Epithelial cell of esophagus (primary cell): Measurements from ENCODE around the gene ATAD5.
A peak's percentile ranks its signal among the peaks of the same experiment; 100 is the strongest.

ENCODE experiments used
- DNase-seq: peaks from one replicate; pipeline ENCODE4 v3.0.0; 2010; ENCODE audit warnings: low read depth
- H3K4me3 ChIP-seq: 2 replicates; pipeline ENCODE4 v1.5.1; 2011; ENCODE audit warnings: mild to moderate bottlenecking, low read length, control low read depth
- CTCF ChIP-seq: IDR thresholded peaks from 2 replicates; pipeline ENCODE4 v1.5.1; 2011; ENCODE audit warnings: low read depth, mild to moderate bottlenecking, low read length, control low read depth, inconsistent platforms; ENCODE audit not compliant: insufficient read depth; ENCODE audit errors: missing control alignments

The ATAD5 gene

GRCh38 chr17:30913955-30914354, 82.2 kb downstream of the ATAD5 start:
- H3K4me3 ChIP-seq: no peak overlapping the region
- no peak for DNase-seq
- no peak for TF ChIP-seq CTCF

GRCh38 chr17:30915833-30916611, 84.3 kb downstream of the ATAD5 start:
- no peak for TF ChIP-seq CTCF
- no peak overlapping the region for H3K4me3 ChIP-seq
- no peak for DNase-seq

- no peak for DNase-seq
- TF ChIP-seq CTCF: no peak
- H3K4me3 ChIP-seq: no peak overlapping the region
Observed at GRCh38 chr17:30917050-30917449, 85.3 kb downstream of the ATAD5 start.

GRCh38 chr17:30920282-30920681, 88.5 kb downstream of the ATAD5 start:
- H3K4me3 ChIP-seq: no peak overlapping the region
- no peak for DNase-seq
- no peak for TF ChIP-seq CTCF

GRCh38 chr17:30920683-30921543, 89.1 kb downstream of the ATAD5 start:
- H3K4me3 ChIP-seq: no peak overlapping the region
- TF ChIP-seq CTCF: no peak
- peak; percentile 88 for DNase-seq

GRCh38 chr17:30921544-30922196, 89.9 kb downstream of the ATAD5 start, which contains the start of gene ADAP2:
Gene ADAP2 (plus strand): TSS chr17:30921945. CDS start chr17:30922015, 70 bp downstream.
- TF ChIP-seq CTCF: no peak
- peak within 1 kb of the TSS; percentile 50 for H3K4me3 ChIP-seq
- DNase-seq: peak; percentile 67
